Fibroblast of the aortic adventitia (primary cell): ENCODE measurements around the gene SLC17A3. TPM values are rescaled to one million over a fixed set of nuclear protein-coding genes. Genes with fewer than 3 reads are reported as not detected.

Experiments used
- DNase-seq: peaks from one replicate; pipeline ENCODE4 v3.0.0-alpha.2; 2010; ENCODE audit warnings: low read depth
- H3K4me3 ChIP-seq: 2 replicates; pipeline ENCODE4 v1.5.1; 2011; ENCODE audit warnings: low read depth, mild to moderate bottlenecking, control low read depth, low read length, moderate library complexity
- CTCF ChIP-seq: IDR thresholded peaks from 2 replicates; pipeline ENCODE4 v1.5.1; 2011; ENCODE audit warnings: mild to moderate bottlenecking, low read length, control low read depth, inconsistent platforms; ENCODE audit not compliant: insufficient read depth
- total RNA-seq: library from RNA; depleted of rRNA; stranded (reverse); fragments of >200 nt; gene quantifications from 2 replicates; pipeline ENCODE4 v1.2.3, GENCODE V29; 2012; ENCODE audit warnings: low replicate concordance

Gene SLC17A3
- total RNA-seq, 1 donor, result not detected

GRCh38 chr6:25899580-25900408 is 25.8 kb upstream of the SLC17A3 start:
- H3K4me3 ChIP-seq, result no peak overlapping the region
- peak; percentile 5 for DNase-seq
- no peak for TF ChIP-seq CTCF

DNA sequence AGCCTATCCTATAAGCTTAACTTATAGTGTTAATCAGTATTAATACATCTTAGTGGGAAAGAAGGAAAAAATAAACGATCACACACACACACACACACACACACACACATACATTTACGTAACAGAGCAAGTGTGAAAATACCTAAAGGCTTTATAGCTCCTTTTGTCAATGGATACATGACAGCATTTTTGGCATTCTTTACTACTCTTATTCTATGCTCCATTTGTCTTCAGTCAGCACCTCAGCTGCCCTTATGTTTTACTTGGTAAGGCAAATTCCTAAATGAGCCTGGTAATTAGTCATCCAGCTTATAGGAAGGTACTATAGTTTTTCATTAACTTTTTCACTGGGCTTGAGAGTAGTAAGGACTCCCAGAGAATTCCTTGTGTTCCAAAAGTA is 25.1 kb upstream of the SLC17A3 start:
- TF ChIP-seq CTCF, result no peak
- no peak for DNase-seq
- no peak overlapping the region for H3K4me3 ChIP-seq

GRCh38 chr6:25898289-25898977 is 24.4 kb upstream of the SLC17A3 start:
- no peak for TF ChIP-seq CTCF
- DNase-seq, result no peak
- H3K4me3 ChIP-seq, result no peak overlapping the region

- no peak overlapping the region for H3K4me3 ChIP-seq
- DNase-seq, result no peak
- no peak for TF ChIP-seq CTCF
These were observed 22.2 kb upstream of the SLC17A3 start for GRCh38 chr6:25896252-25896651.

GRCh38 chr6:25895771-25896170 is 21.7 kb upstream of the SLC17A3 start:
- no peak for TF ChIP-seq CTCF
- DNase-seq, result no peak

GRCh38 chr6:25893778-25894177 is 19.7 kb upstream of the SLC17A3 start:
- DNase-seq, result no peak
- H3K4me3 ChIP-seq, result no peak overlapping the region
- no peak for TF ChIP-seq CTCF

More at GRCh38 chr6:25895771-25896170, 21.7 kb upstream of the SLC17A3 start:
- no peak overlapping the region for H3K4me3 ChIP-seq
